GM21526 (cell line): Measurements from ENCODE around the gene PLPP6.

ENCODE experiments used
- ATAC-seq: cut with Tn5 transposase; IDR thresholded peaks from one replicate; pipeline ENCODE4 v1.9.1; 2021; ENCODE audit warnings: moderate library complexity; ENCODE audit not compliant: unreplicated experiment, low FRiP score

The PLPP6 gene

DNA sequence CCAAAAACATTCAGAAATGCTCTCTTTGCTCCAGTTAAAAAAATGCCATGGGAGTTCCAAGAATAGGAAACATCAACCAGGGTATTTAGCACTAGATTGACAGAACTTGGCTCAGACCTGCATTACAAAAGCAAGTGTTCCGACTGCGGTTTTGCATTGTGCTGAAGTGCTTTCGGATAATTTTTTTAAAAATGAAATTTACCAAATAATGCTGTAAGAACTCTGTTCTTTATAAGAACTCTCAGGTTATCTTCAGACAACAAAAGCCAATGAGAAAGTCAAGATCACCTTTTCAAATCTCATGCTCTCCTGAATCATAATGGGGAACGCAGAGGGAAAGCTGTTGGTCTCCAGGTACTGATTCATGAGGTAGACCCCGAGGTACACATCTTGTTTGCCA is 483 bp upstream of the PLPP6 start:
- ATAC-seq: no peak

DNA sequence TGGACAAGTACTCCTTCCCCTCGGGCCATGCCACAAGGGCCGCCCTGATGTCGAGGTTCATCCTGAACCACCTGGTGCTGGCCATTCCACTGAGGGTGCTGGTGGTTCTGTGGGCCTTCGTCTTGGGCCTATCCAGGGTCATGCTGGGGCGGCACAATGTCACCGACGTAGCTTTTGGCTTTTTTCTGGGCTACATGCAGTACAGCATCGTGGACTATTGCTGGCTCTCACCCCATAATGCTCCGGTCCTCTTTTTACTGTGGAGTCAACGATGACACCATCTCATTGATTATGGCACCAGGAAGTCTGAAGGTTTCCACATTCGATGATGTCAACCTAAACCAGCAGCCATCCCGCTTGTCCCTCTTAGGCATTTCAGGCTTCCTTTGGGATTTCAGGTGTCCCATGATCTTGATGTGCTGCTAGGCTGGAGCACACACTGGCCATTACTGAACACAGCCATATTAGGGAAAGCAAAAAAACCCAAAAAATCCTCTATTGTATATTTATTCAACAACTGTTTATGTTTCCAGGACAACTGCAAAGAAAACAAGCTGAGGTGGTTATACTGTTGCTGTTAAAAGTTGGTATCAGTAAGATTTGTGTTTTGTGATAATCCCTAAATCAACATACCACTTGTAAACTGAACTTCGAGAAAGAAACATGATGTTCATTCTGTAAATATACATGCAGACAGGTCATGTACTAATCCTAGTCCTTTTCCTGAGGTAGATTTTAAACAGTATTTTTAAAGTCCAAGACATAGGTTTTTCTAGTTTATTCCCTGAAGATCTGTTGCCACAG is 1.1 kb downstream of the PLPP6 start:
- peak; percentile 2 for ATAC-seq

DNA sequence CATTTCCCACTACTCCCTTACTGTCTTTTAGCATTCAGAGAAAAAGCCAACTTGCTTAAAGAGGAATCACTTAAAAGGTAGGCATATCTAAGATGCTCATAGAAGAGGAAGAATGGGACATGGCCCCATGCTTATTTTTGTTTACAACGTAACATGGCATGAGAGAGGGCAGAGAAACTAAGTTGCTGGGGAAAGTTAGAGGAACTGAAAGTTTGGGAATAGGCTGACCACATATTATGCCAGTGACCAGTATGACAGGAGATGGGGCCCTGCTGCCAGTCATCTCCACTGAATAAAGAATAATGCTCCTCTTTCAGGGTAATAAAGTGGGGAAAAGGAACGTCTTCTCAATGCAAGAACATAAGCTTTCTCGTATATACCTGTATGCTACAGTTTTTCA is 1.9 kb downstream of the PLPP6 start:
- no peak for ATAC-seq

DNA sequence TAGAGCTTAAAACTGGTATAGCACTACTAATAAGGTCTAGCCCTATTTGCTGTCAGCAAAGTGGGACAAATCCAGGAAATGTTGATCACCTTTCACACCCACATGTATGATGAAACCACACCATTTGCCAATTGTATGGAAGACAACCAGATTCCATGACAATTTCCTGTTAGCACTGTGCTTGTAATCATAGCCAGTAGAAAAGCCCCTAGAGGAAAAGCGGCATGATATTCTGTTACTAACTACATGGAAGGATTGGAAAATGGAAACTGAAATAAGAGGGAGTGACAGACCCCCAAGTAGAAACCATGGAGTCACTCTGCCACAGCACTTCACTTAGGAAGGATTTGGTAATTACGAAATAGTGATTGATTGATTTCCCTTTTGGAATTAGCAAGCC is 3.3 kb downstream of the PLPP6 start:
- ATAC-seq: no peak

DNA sequence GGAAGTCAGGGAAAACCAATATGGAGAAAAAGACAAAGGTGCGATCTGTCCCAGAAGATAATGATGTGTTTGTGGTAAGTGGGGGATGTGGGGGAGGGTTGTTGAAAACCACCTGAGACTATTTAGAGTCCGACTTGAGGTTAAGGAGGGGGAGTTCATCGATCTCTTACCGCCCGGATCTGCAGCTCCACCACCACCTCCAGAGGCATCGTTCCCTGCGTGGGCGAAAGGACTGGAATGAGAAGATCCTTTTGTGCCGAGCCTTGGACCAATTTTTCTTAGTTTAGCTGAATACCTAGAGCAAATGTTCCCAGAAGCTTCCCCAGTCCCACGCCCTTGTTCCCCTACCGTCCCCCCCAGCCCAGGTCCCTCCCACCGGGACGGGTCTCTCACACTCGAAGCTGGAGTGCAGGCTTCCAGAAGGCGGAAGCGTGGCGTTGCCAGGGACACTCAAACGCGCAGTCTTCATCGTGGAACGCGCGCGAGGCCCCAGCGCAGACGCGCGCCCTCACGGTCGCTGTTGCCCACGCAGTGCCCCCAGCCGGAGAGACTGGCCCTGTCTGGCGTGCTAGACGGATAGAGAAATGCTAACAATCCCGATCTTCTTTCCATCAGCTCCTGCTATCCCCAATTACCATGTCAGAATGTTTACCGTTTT is 4.1 kb downstream of the PLPP6 start, which contains the start of gene SPATA6L:
SPATA6L (minus strand) TSS at position 439 of the 658 bp plus-strand sequence; CDS start at position 209, 230 bp downstream.
- ATAC-seq: no peak

DNA sequence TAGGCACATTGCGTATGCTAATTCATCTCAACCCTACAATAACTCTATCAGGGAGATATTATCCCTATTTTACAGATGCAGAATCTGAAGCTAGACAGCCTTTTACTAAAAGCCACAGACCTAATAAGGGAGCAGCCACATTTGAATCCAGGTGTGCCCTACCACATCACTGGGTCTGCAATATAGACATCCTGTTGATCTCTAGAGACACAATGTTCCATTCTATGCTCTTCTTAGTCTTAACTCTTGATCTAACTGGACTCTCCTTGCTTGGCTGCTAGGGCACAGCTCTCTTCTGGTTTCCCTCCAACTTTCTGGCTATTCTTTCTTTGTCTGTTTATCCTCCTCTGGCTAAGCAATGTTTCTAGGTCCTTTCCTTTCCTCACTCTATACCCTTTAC is 5.6 kb downstream of the PLPP6 start:
- ATAC-seq: no peak

DNA sequence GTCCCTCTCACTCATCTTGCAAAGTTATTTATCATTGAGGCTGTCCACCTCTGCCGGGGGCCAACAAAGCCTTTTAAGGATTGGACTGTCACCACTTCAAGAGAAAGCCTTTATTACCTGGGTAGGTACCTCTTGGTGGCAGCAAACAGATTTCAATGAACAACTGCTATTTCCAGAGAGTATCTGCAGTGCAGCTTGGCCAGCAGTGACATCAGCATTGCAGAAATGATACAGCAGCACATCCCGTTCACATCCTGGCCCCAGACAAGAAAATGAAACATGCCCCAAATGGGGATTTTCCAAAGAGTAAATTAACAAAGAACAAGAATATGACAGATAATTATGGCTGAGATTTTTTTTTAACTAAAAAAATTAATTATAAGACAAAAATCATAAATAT is 6.5 kb downstream of the PLPP6 start:
- ATAC-seq: no peak

DNA sequence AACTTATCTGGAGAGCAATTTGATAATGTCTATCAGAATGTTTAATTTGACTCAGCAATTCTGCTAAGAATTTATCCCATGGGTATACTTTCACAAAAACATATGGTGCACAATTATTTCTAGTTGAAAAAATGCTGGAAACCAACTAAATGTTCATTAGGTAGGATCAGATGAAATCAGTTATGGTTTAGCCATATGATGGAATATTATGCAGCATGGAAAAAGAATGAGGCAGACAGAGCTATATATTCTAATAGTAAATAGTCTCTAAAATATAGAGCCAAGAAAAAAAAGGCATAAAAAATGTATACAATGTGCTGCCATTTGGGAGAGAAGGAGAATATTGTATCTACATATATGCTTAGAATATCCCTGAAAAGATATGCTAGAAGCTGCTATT is 7.8 kb downstream of the PLPP6 start:
- no peak for ATAC-seq

DNA sequence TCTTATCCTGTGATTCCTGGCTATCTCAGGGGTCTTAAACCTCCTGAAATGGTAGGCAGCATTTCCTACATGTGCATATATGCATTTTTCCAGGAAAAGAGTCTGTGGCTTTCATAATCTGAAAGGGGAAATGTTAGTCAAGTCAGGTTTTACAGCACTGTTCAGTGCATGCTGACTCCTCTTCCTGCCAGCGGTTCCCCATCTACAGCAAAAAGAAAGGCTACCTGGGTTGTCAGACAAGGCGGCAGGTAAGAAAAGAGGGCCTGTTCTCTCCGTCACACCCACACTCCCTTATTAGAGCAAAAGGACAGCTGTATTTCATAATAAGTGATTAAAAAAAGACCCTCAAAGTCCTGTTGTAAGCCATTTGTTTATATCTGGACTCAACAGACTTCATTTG is 8.5 kb downstream of the PLPP6 start:
- no peak for ATAC-seq

DNA sequence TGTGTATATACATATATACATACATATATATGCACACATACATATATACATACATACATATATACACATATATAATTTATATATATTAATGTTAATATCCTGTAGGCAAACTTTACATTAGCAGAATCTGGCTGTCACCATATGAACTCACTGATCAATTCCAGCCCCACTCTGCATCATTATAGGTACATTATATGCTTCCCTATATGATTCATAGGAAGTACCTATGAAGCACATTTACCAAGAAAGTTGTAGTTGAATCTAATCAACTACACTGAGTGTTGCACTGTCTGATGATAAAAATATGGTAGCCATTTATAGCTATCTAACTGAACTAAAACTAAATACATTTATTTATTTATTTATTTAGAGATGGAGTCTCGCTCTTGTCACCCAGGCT is 9.6 kb downstream of the PLPP6 start:
- ATAC-seq: no peak

DNA sequence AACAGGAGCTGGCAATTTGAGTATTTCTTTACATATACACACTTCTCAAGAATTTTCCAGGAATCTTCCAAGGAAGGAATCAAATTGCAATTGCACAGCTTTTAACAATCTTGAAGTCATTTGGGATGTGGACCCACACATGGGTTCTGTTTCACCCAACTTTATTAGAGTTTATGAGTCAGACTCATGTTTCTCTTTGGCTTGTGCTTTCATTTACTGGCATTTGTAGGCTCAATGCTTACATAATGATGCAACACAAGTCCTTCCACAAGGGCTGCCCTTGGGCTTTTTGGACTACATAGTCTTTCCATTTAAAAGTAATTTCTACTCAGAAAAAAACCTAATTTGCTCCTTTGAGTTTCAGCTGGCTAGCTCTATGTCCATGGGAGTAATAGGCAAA is 12.7 kb downstream of the PLPP6 start:
- ATAC-seq: no peak

DNA sequence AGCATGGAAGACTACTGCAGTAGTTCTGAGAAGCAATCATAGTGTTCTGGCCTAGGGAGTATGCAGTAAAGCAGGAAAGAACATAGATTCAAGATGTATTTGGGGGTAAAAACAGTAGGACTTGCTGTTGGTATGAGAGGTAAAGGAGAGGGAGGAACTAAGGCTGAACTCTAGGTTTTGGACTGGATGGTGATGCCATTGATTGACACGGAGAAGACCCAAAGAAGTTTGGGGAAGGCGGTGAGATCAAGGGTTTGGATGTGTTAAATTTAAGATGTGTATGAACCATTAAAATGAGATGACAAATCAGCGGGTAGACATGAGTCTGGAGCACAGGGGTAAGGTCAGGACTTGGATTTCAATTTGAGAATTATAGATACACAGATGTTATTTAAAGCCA is 15.3 kb downstream of the PLPP6 start:
- ATAC-seq: no peak

DNA sequence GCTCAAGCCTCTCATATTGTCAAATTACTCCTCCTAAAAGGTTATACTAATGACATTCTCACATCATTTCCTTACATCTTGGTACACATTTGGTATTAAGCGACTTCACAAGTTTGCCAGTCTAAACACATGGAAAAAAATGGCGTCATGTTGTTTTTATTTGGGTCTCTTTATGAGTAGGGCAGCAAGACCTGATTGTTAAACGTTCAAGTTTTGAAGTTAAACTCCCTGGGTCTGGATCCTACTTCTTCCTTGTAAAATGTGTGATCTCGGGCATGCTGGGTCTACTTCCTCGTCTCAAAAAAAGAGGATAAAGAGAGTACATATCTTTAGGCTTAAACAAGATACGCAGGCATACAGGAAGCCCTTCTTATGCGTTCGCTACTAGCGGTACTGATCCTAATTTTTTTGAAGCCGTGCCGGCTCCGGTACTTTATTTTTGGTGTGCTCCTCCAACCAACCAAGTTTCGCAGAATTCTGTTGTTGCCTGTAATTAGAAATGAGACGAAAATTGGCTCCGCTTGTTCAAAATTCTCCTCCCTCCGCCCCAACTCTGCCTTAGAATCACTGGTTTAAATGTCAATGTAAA is 16.7 kb downstream of the PLPP6 start:
- ATAC-seq: peak; percentile 21

DNA sequence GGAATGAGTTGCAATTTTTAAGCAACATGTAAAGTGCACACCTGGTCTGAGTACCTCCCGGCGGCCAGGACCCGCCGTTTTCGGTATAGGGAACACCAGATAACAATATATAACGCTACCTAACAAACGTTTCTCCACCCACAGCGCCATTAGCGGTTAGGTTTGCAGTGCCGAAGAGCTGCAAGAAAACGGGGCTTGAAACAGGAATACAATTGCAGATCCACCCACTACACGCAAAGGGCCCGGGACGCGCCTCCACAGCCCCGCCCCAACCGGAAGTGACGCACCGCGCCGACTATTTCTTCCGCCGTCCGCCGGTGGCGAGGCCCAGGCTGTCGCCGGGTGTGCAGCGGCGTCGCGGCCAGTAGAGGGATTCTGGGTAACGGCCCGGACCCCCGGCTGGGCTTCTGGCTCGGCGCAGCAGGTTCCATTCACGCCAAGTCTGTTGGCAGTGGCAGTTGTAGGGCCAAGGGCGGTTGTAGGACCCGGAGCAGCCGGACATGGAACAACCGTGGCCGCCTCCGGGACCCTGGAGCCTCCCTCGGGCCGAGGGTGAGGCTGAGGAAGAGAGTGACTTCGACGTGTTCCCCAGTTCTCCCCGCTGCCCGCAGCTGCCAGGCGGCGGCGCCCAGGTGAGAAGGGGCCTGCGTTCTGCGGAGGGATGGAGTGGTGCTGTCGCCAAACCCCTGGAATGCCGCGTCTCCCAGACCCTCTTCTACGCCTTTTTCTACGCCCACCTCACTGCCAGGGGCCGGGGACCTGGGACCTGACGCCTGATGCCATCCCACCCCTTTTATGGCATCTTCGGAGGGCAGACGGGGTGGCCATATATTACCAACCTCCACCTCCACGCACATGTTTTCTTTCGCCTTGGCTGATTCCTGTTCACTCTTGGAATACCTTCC is 17.4 kb downstream of the PLPP6 start, which contains the start of gene CDC37L1:
CDC37L1 (plus strand) TSS at position 302 of the 905 bp plus-strand sequence; CDS start at position 501, 199 bp downstream.
- ATAC-seq: peak; percentile 93

DNA sequence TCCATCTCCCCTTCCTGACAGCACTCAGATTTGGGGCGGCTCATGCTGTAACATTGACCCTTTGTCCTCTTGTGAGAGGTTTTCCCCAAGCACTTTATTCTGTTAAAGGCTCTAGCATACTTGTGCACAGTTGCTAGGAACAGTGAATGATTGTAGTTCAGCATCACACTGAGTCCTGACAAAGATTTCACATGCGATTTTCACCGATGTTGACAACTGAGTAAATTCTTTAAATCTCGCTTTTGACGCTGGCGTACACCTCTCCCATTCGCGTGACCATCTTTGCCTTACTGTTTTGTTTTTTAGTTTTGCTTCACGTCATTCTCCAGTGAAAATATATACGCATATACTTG is 18.1 kb downstream of the PLPP6 start:
- peak; percentile 12 for ATAC-seq

DNA sequence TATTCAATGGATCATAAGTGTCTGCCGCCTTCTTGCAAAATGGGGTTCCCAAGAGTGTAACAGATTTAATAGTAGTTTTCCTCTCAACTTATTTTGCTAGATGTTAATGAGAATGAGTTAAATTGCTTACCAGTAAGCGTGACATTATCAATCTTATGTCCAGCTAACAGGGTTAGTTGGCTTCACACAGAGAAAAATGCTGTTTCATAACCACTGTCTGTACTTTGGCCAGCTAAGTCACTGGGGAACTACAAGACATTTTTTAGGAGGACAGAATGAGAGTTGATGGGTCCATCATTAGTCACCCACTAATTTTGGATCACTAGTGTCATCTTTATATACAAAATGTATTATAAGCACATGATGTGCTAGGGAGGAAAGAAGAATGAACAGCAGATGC is 18.7 kb downstream of the PLPP6 start:
- ATAC-seq: no peak

DNA sequence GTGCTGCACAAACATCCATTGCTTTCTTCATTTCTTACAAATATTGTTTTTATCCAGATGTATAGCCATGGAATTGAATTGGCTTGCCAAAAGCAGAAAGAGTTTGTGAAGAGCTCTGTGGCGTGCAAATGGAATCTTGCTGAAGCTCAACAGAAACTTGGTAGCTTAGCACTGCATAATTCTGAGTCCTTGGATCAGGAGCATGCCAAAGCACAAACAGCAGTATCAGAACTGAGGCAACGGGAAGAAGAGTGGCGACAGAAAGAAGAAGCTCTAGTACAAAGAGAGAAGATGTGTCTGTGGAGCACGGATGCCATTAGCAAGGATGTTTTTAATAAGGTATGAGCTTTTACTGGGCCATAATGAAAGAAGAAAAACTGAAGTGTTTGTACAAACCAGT is 22.7 kb downstream of the PLPP6 start:
- no peak for ATAC-seq

DNA sequence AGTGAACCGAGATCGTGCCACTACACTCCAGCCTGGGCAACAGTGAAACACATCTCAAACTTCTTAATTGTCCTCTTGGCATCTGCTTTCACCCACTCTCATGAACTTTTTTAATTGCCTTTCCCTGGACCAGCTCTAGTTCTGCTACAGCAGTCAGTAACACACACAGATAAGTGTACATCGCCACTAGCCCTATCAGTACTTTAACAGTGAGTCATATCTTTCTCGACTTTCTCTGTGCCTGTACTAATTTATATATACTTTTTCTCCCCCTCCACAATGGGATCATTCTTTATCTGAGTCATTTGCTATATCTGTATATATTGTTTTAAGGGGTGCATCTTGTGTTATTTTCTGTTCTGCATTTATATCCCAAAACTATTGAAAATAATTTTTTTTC is 24.0 kb downstream of the PLPP6 start:
- no peak for ATAC-seq

DNA sequence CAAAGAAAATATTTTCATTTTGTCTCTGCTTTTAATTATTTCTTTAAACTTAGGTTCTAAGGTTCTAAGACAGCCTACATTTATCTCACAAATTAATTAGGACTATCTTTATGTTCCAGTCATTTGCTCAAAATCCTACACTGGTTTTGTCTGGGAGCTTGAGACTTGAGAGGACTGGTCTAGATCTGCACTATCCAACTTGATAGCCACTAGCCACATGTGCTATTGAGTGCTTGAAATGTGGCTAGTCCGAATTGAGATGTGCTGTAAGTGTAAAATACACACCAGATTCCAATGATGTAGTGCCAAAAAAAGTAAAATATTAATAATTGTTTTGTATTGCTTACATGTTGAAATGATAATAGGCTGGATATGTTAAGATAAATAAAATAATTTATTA is 24.5 kb downstream of the PLPP6 start:
- ATAC-seq: no peak

DNA sequence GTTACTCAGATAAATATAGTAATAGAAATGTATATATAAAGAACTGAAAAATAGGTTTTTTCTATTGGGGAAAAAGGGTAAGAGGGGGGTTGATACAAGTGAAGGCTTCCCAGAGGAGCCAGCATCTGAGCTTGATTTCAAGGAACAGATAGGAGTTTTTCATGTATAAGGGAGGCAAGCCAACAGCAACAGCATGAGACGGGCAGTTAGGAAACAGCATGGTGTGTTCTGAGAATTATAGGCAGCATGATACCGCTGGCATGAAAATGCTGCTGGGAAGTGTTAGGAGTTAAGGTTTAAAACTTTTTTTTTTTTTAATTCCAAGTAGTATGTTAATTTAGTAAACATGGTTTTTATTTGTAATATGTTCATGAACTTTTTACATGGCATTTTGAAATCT is 26.9 kb downstream of the PLPP6 start:
- no peak for ATAC-seq

DNA sequence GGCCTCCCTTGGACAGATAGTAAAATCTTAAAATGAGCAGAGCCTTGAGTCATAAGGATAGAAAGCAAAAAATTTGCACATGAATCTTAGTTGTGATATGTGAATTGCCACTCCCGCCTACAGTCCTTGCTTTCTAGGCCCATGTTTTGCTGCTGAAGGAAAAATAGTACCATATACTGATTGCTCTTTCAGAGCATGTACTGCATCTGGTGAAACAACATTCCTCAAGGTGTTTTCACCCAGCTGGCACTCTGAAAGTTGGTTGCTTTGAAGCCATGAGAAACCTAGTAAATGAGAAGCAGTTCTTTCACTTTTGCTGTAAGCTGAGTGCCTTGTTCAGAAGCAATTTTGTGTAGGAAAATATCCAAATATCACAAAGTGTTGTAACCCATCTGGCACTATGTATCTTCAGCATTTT is 27.6 kb downstream of the PLPP6 start:
- ATAC-seq: peak; percentile 70
